GM12878 (cell line): ENCODE measurements around the gene SLC24A4.

Source experiments
- CEBPB ChIP-seq, 2 experiments: fragments of 150-350 bp in 1 of 2; IDR thresholded peaks; 2 replicates each; pipeline ENCODE4 v1.6.1; 2012 to 2014; ENCODE audit warnings: low read depth in 2 of 2, low read length in 2 of 2, borderline replicate concordance in 1 of 2, inconsistent platforms in 1 of 2
- CREB1 ChIP-seq: IDR thresholded peaks from 2 replicates; pipeline ENCODE4 v1.6.1; 2012; ENCODE audit warnings: low read depth, mild to moderate bottlenecking, inconsistent platforms
- CTCF ChIP-seq, 3 experiments: IDR thresholded peaks in 2 of 3; conservative IDR thresholded peaks in 1 of 3; 2 replicates each; pipeline ENCODE4 v1.5.1; 2011; ENCODE audit warnings: low read depth in 3 of 3, low read length in 3 of 3, mild to moderate bottlenecking in 3 of 3, control low read depth in 2 of 3, moderate library complexity in 2 of 3, inconsistent platforms in 1 of 3, mixed read lengths in 1 of 3; ENCODE audit not compliant: control insufficient read depth in 2 of 3, insufficient read depth in 1 of 3; ENCODE audit errors: extremely low read depth in 1 of 3
- EZH2 ChIP-seq: IDR thresholded peaks from 2 replicates; pipeline ENCODE4 v1.6.1; 2012; ENCODE audit warnings: low read depth, mild to moderate bottlenecking, control low read depth, inconsistent platforms, low read length, borderline replicate concordance; ENCODE audit not compliant: control insufficient read depth
- JUND ChIP-seq: IDR thresholded peaks from 2 replicates; pipeline ENCODE4 v1.6.1; 2012; ENCODE audit warnings: low read depth, mild to moderate bottlenecking, low read length, improper control_type of control experiment, moderate library complexity
- POLR2AphosphoS5 ChIP-seq: IDR thresholded peaks from 2 replicates; pipeline ENCODE4 v1.6.1; 2011; ENCODE audit warnings: mild to moderate bottlenecking, low read length, inconsistent platforms
- RAD21 ChIP-seq: IDR thresholded peaks from 2 replicates; pipeline ENCODE4 v1.6.1; 2011; ENCODE audit warnings: mild to moderate bottlenecking, low read depth, low read length, moderate library complexity; ENCODE audit not compliant: insufficient read depth
- SUZ12 ChIP-seq: fragments of 200-600 bp; sonication (generic); IDR thresholded peaks from one replicate; pipeline ENCODE4 v1.6.1; 2018; ENCODE audit warnings: antibody characterized with exemption, mild to moderate bottlenecking; ENCODE audit not compliant: unreplicated experiment
- ZNF274 ChIP-seq: IDR thresholded peaks from one replicate; pipeline ENCODE4 v1.8.0; 2011; ENCODE audit not compliant: insufficient read length, insufficient read depth
- TF ChIP-seq, protein P1 (sequence below): IDR thresholded peaks from 2 replicates; pipeline ENCODE4 v1.6.1; 2012; ENCODE audit warnings: low read length, inconsistent platforms

DNA sequence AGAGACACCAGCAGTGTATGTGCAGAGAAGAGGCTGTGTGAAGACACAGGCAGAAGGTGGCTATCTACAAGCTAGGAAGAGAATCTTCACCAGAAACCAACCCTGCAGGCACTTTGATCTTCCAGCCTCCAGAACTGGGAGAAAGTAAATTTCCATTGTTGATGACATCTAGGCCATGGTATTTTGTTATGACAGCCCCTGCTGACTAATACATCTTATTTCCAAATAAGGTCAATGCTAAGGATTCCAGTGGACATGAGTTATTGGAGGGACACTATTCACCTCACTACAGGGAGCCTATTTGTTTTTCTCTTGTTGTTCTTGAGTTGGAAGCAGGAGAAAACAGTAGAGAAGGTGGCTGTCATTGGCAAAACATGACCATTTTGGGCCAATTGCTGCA lies 102.1 kb downstream of the SLC24A4 start:
- TF ChIP-seq CREB1 (no peak), CTCF (IDR thresholded peaks at IDR 0.05 in 2 of 3, conservative IDR thresholded peaks at IDR 0.05 in 1 of 3; ENCODE audit: control insufficient read depth in 2 of 3, extremely low read depth in 1 of 3, insufficient read depth in 1 of 3, low read depth in 3 of 3, low read length in 3 of 3) (no peak), EZH2 (no peak), CEBPB (IDR thresholded peaks at IDR 0.05; ENCODE audit: borderline replicate concordance in 1 of 2, low read depth in 2 of 2, low read length in 2 of 2) (no peak), POLR2AphosphoS5 (no peak), JUND (no peak), ZNF274 (no peak), SUZ12 (no peak), RAD21 (no peak)
- TF ChIP-seq, protein P1, sequence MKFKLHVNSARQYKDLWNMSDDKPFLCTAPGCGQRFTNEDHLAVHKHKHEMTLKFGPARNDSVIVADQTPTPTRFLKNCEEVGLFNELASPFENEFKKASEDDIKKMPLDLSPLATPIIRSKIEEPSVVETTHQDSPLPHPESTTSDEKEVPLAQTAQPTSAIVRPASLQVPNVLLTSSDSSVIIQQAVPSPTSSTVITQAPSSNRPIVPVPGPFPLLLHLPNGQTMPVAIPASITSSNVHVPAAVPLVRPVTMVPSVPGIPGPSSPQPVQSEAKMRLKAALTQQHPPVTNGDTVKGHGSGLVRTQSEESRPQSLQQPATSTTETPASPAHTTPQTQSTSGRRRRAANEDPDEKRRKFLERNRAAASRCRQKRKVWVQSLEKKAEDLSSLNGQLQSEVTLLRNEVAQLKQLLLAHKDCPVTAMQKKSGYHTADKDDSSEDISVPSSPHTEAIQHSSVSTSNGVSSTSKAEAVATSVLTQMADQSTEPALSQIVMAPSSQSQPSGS = no peak
